Measurements from ENCODE around the gene MBP. TPM values are rescaled to one million over a fixed set of nuclear protein-coding genes. Genes with fewer than 3 reads are reported as not detected.

The MBP gene
- total and polyA plus RNA-seq, 2 of the 4 experiments (the other 2 are of a cell fraction) = 0.72 to 0.90 TPM

- no peak for TF ChIP-seq CEBPB (IDR thresholded peaks at IDR 0.05; ENCODE audit: low read depth, low read length)
- TF ChIP-seq MAFK (IDR thresholded peaks at IDR 0.05; ENCODE audit: low read depth, low read length) = no peak
- TF ChIP-seq BHLHE40 (IDR thresholded peaks at IDR 0.05; ENCODE audit: low read depth, low read length) = no peak
These were observed 2.1 kb downstream of the MBP start (continued) for GRCh38 chr18:77130229-77131099.

GRCh38 chr18:77129150-77129551 is 3.4 kb downstream of the MBP start:
- H2BK20ac ChIP-seq (ENCODE audit: low read depth, low read length) = peak overlapping the region; percentile 42; the same call in 1 of the 2 replicates
- H3K27ac ChIP-seq (ENCODE audit: insufficient read depth, low read length) = no peak overlapping the region
- DNase-seq (peak; percentile 68), ATAC-seq (ENCODE audit: low read depth) (no peak)
- H4K8ac ChIP-seq (ENCODE audit: low read depth in 2 of 2, low read length in 2 of 2) = no peak overlapping the region; a peak in 1 of 4 replicates
- no peaks in the 10 kb centered on the region for H4K20me1 ChIP-seq (ENCODE audit: insufficient read depth, low read length)
- peak overlapping the region; percentile 63 for H3K18ac ChIP-seq (ENCODE audit: low read depth, low read length)
- no peak overlapping the region for H4K91ac ChIP-seq (ENCODE audit: insufficient read depth, low read depth, low read length)
- no peak overlapping the region for H3K56ac ChIP-seq (ENCODE audit: extremely low read depth, insufficient read depth, low read length)
- in situ Hi-C loops (cut with MboI; ENCODE audit: low sequenced_read_pairs) (no loop called here), intact Hi-C loops (cut with micrococcal nuclease) (loop anchor here (2.0 to 5.0 kb wide), 2 partner anchors 26 to 78 kb away; no protein-coding TSS in a partner anchor), dilution Hi-C loops (cut with HindIII; ENCODE audit: low sequenced_read_pairs, unreplicated experiment) (no loop called here)
- H3K27me3 ChIP-seq (ENCODE audit: control insufficient read depth, insufficient read depth, low read length) = peaks cover 16% of the 10 kb centered on the region
- H3K14ac ChIP-seq (replicated peaks; ENCODE audit: low read depth, low read length) = 0 out of 2 replicates have a peak overlapping the region, but pooled peaks have one; percentile 13
- ChIA-PET CTCF (interaction anchor here (0.8 kb wide), 1 partner anchor 8 kb away, joined by 3 read pairs; no protein-coding TSS in a partner anchor), POLR2A (ENCODE audit: unreplicated experiment) (no interaction called here)
- BruUV-seq (replicated peaks) = no TSS peak
- H3K4me2 ChIP-seq (ENCODE audit: low read depth, low read length) = no peak overlapping the region; the same call in 1 of the 2 replicates
- H3K9me1 ChIP-seq (ENCODE audit: insufficient read depth, low read length) = no peaks in the 10 kb centered on the region
- H2AK9ac ChIP-seq (replicated peaks; ENCODE audit: low read depth, low read length, poor library complexity) = no peak overlapping the region
- H4K5ac ChIP-seq (ENCODE audit: low read depth, low read length) = no peak overlapping the region
- H3K23ac ChIP-seq (ENCODE audit: low read depth, low read length) = no peak overlapping the region
- H3K4me1 ChIP-seq (ENCODE audit: control insufficient read depth, insufficient read depth, low read length) = peaks cover 20% of the 10 kb centered on the region
- WGBS, 2 experiments (ENCODE audit: extremely low coverage in 2 of 2, insufficient read length in 1 of 2) = 60% methylated on average over 3 of the region's 7 CpGs; no CpG with 5 or more reads in 1 of the 2 experiments
- no peaks in the 10 kb centered on the region for H3K9me3 ChIP-seq (ENCODE audit: control insufficient read depth, insufficient read depth, low read length)
- H3K79me1 ChIP-seq (ENCODE audit: low read depth in 1 of 2, low read length in 2 of 2) = peaks cover 3 to 14% of the 10 kb centered on the region in 2 experiments; a peak in 2 of 4 replicates
- no peak overlapping the region for H2AFZ ChIP-seq (replicated peaks; ENCODE audit: low read length, poor library complexity)
- 0 out of 3 replicates have a peak overlapping the region, but pooled peaks have one; percentile 43 for H2BK15ac ChIP-seq (ENCODE audit: low read depth, low read length)
- no peak overlapping the region for H2BK5ac ChIP-seq (ENCODE audit: low read depth, low read length, poor library complexity, severe bottlenecking)
- 0 out of 2 replicates have a peak overlapping the region, but pooled peaks have one; percentile 41 for H3K4ac ChIP-seq (ENCODE audit: low read depth, low read length)
- H3K36me3 ChIP-seq (ENCODE audit: control insufficient read depth, insufficient read depth, low read length) = no peaks in the 10 kb centered on the region
- H3K4me3 ChIP-seq (ENCODE audit: insufficient read depth, low read depth, low read length) = no peak overlapping the region
- peak overlapping the region; percentile 53; the same call in 1 of the 2 replicates for H2AK5ac ChIP-seq (ENCODE audit: low read depth, low read length)
- no peak overlapping the region for H3K9ac ChIP-seq (ENCODE audit: low read depth, low read length)
- H2BK120ac ChIP-seq (ENCODE audit: low read depth, low read length) = peak overlapping the region; percentile 42; the same call in 1 of the 2 replicates
- TF ChIP-seq SMC3 (IDR thresholded peaks at IDR 0.05; ENCODE audit: low read depth, low read length) (no peak), CEBPB (IDR thresholded peaks at IDR 0.05; ENCODE audit: low read depth, low read length) (no peak), MAFK (IDR thresholded peaks at IDR 0.05; ENCODE audit: low read depth, low read length) (no peak), MXI1 (IDR thresholded peaks at IDR 0.05; ENCODE audit: borderline replicate concordance, low read depth, low read length) (no peak), NFE2L2 (IDR thresholded peaks at IDR 0.05; ENCODE audit: low read depth, low read length) (no peak), USF2 (IDR thresholded peaks at IDR 0.05; ENCODE audit: low read depth, low read length) (no peak), POLR2A (IDR thresholded peaks at IDR 0.05; ENCODE audit: low read depth, low read length) (no peak), RAD21 (IDR thresholded peaks at IDR 0.05; ENCODE audit: low read length) (no peak), RCOR1 (IDR thresholded peaks at IDR 0.05; ENCODE audit: insufficient replicate concordance, low read length) (no peak), RFX5 (IDR thresholded peaks at IDR 0.05; ENCODE audit: low read depth, low read length) (no peak), CTCF (conservative IDR thresholded peaks at IDR 0.05; ENCODE audit: low read depth, low read length) (no peak)

Data from IMR-90 (cell line).